HEK293T (cell line): ENCODE results near the gene ARHGAP32.
"Not testable (repeated sequence)": the region's sequence is repeated elsewhere in the genome, so short reads cannot be mapped to it uniquely, and the experiment has no call there.

Source experiments
- CTCF ChIA-PET: fragments of 350-600 bp; formaldehyde crosslinking; extraction: SDS; loops from one replicate; lab custom pipeline; 2021; ENCODE audit warnings: antibody characterized with exemption, inconsistent platforms; lab: Yijun Ruan, JAX
- POLR2A ChIA-PET: fragments of 350-600 bp; formaldehyde crosslinking; extraction: SDS; loops from one replicate; lab custom pipeline; 2020; ENCODE audit warnings: antibody characterized with exemption, inconsistent platforms; lab: Yijun Ruan, JAX
- DNase-seq: peaks from one replicate; pipeline ENCODE4 v3.0.0; 2012; ENCODE audit warnings: mixed read lengths; ENCODE audit errors: extremely low spot score
- ARNT ChIP-seq: fragments of 450-650 bp; IDR thresholded peaks from 2 replicates; pipeline ENCODE4 v1.6.1; 2017; ENCODE audit warnings: mild to moderate bottlenecking
- BHLHE40 ChIP-seq: fragments of 450-650 bp; IDR thresholded peaks from 2 replicates; pipeline ENCODE4 v1.6.1; 2016; ENCODE audit warnings: mild to moderate bottlenecking, moderate library complexity, borderline replicate concordance
- CTBP1 ChIP-seq: fragments of 450-650 bp; IDR thresholded peaks from 2 replicates; pipeline ENCODE4 v1.6.1; 2016; ENCODE audit warnings: borderline replicate concordance
- ELF4 ChIP-seq: fragments of 450-650 bp; IDR thresholded peaks from 2 replicates; pipeline ENCODE4 v1.6.1; 2017; ENCODE audit warnings: antibody characterized with exemption
- FOXA1 ChIP-seq: fragments of 450-650 bp; IDR thresholded peaks from 2 replicates; pipeline ENCODE4 v1.6.1; 2016; ENCODE audit warnings: mild to moderate bottlenecking
- FOXK2 ChIP-seq: fragments of 450-650 bp; IDR thresholded peaks from 2 replicates; pipeline ENCODE4 v1.6.1; 2016; ENCODE audit warnings: mild to moderate bottlenecking
- FOXM1 ChIP-seq: fragments of 450-650 bp; IDR thresholded peaks from 2 replicates; pipeline ENCODE4 v1.6.1; 2017; ENCODE audit warnings: mild to moderate bottlenecking, borderline replicate concordance
- HDGF ChIP-seq: fragments of 450-650 bp; IDR thresholded peaks from 2 replicates; pipeline ENCODE4 v1.6.1; 2017; ENCODE audit warnings: antibody characterized with exemption, borderline replicate concordance
- L3MBTL2 ChIP-seq: fragments of 450-650 bp; conservative IDR thresholded peaks from 2 replicates; pipeline ENCODE4 v1.6.1; 2016; ENCODE audit warnings: mild to moderate bottlenecking
- LEF1 ChIP-seq: fragments of 450-650 bp; IDR thresholded peaks from 2 replicates; pipeline ENCODE4 v1.6.1; 2017; ENCODE audit warnings: mild to moderate bottlenecking, borderline replicate concordance
- NFRKB ChIP-seq: fragments of 450-650 bp; IDR thresholded peaks from 2 replicates; pipeline ENCODE4 v1.6.1; 2016; ENCODE audit warnings: mild to moderate bottlenecking, moderate library complexity
- PKNOX1 ChIP-seq: fragments of 450-650 bp; IDR thresholded peaks from 2 replicates; pipeline ENCODE4 v1.6.1; 2016
- SP1 ChIP-seq: fragments of 450-650 bp; IDR thresholded peaks from 2 replicates; pipeline ENCODE4 v1.6.1; 2017
- SUZ12 ChIP-seq: fragments of 450-650 bp; IDR thresholded peaks from 2 replicates; pipeline ENCODE4 v1.6.1; 2016; ENCODE audit warnings: mild to moderate bottlenecking
- TARDBP ChIP-seq: fragments of 450-650 bp; IDR thresholded peaks from 2 replicates; pipeline ENCODE4 v1.6.1; 2016
- ZNF384 ChIP-seq: fragments of 450-650 bp; IDR thresholded peaks from 2 replicates; pipeline ENCODE4 v1.6.1; 2016

Gene ARHGAP32

GRCh38 chr11:128924510-128925249 is 267.4 kb downstream of the ARHGAP32 start:
- CTCF ChIA-PET = interaction anchor here (0.5 kb wide), 1 partner anchor 294 kb away, joined by 4 read pairs; no protein-coding TSS in a partner anchor
- POLR2A ChIA-PET = no interaction called here
- TF ChIP-seq FOXM1 = no peak
- no peak for TF ChIP-seq LEF1
- TF ChIP-seq FOXA1 = no peak
- no peak for TF ChIP-seq L3MBTL2
- no peak for TF ChIP-seq ARNT
- no peak for TF ChIP-seq BHLHE40
- TF ChIP-seq FOXK2 = no peak
- TF ChIP-seq ELF4 = no peak
- TF ChIP-seq CTBP1 = no peak
- no peak for TF ChIP-seq NFRKB
- TF ChIP-seq TARDBP = no peak
- no peak for TF ChIP-seq SUZ12
- no peak for TF ChIP-seq PKNOX1
- no peak for TF ChIP-seq HDGF
- no peak for TF ChIP-seq SP1
- no peak for TF ChIP-seq ZNF384
- no peak for DNase-seq

- TF ChIP-seq NFRKB = no peak
- no peak for TF ChIP-seq BHLHE40
- TF ChIP-seq CTBP1 = no peak
- TF ChIP-seq L3MBTL2 = no peak
- no peak for TF ChIP-seq ARNT
- TF ChIP-seq PKNOX1 = no peak
- no peak for TF ChIP-seq LEF1
- ChIA-PET POLR2A (no interaction called here), CTCF (interaction anchor here (0.5 kb wide), 1 partner anchor 294 kb away, joined by 4 read pairs; no protein-coding TSS in a partner anchor)
- no peak for DNase-seq
Measured at GRCh38 chr11:128924104-128924503, 268.0 kb downstream of the ARHGAP32 start.

- ChIA-PET CTCF (no interaction called here), POLR2A (no interaction called here)
- no peak for DNase-seq
- TF ChIP-seq LEF1 (no peak), HDGF (no peak), ARNT (no peak), ELF4 (no peak), SUZ12 (no peak), L3MBTL2 (no peak), TARDBP (no peak), CTBP1 (no peak)
Measured at GRCh38 chr11:128921793-128922192, 270.3 kb downstream of the ARHGAP32 start.

- TF ChIP-seq FOXK2 (no peak), BHLHE40 (no peak), SUZ12 (no peak)
- POLR2A ChIA-PET = no interaction called here
- no peak for DNase-seq
- CTCF ChIA-PET = no interaction called here
Measured at GRCh38 chr11:128920666-128921065, 271.5 kb downstream of the ARHGAP32 start.

GRCh38 chr11:128919635-128920034 is 272.5 kb downstream of the ARHGAP32 start:
- DNase-seq, POLR2A ChIA-PET: not testable (repeated sequence)
- CTCF ChIA-PET = interaction anchor here (0.6 kb wide), 1 partner anchor 29 kb away, joined by 4 read pairs; no protein-coding TSS in a partner anchor

- CTCF ChIA-PET = interaction anchor here (0.6 kb wide), 1 partner anchor 29 kb away, joined by 4 read pairs; no protein-coding TSS in a partner anchor
- POLR2A ChIA-PET = no interaction called here
- TF ChIP-seq HDGF (no peak), ELF4 (no peak), FOXA1 (no peak), PKNOX1 (no peak), CTBP1 (no peak), FOXK2 (no peak), L3MBTL2 (no peak), SUZ12 (no peak), ZNF384 (no peak)
- DNase-seq = no peak
Measured at GRCh38 chr11:128919216-128919615, 272.9 kb downstream of the ARHGAP32 start.

- ChIA-PET POLR2A (no interaction called here), CTCF (no interaction called here)
- no peak for DNase-seq
- TF ChIP-seq NFRKB (no peak), CTBP1 (no peak), L3MBTL2 (no peak), BHLHE40 (no peak)
Measured at GRCh38 chr11:128917144-128917724, 274.9 kb downstream of the ARHGAP32 start.
